Activated CD8-positive, alpha-beta memory T cell treated with anti-CD3 and anti-CD28 coated beads for 1 hour (primary cell): Measurements from ENCODE around the gene ITM2B.
"Not testable (repeated sequence)": the region's sequence is repeated elsewhere in the genome, so short reads cannot be mapped to it uniquely, and the experiment has no call there.

Experiments used
- DNase-seq, 2 donors: peaks; one replicate each; pipeline ENCODE4 v3.0.0-alpha.2; 2020; ENCODE audit warnings: low read depth in 1 of 2; ENCODE audit errors: extremely low read depth in 1 of 2

ITM2B gene

DNA sequence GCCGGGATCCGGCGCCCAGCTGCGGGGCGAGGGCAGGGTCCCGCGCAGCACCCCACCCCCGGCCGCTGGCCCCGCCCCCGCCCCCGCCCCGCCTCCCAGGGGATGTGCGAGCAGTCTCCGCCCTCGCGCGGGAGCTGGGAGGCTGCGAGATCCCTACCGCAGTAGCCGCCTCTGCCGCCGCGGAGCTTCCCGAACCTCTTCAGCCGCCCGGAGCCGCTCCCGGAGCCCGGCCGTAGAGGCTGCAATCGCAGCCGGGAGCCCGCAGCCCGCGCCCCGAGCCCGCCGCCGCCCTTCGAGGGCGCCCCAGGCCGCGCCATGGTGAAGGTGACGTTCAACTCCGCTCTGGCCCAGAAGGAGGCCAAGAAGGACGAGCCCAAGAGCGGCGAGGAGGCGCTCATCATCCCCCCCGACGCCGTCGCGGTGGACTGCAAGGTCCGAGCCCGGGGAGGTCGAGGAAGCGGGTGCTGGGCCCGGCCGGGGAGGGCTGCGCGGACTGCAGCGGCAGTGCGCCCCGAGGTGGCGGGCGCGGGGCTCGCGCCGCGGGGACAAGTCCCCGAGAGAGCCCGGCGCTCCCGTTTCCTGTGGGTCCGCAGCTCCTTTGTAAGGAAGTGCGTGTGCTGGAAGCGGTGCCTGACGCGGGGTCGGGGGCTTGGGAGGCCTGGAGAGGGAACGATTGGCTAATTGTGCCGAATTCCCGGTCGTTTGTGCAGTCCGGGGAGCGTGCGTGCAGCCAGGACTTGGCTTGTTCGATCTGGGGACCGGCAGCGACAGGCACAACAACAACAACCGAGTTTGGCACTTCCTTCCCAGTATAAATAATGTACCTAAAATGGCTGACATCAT lies at the start of gene ITM2B:
Gene ITM2B, plus strand, starts transcription at position 161 of the 843 bp plus-strand sequence. Its CDS starts 155 bp downstream, at position 316.
- peak; percentile 13 to 50 for DNase-seq

- no peak for DNase-seq
Observed at GRCh38 chr13:48184260-48184659, 48.7 kb upstream of the ITM2B start.

DNA sequence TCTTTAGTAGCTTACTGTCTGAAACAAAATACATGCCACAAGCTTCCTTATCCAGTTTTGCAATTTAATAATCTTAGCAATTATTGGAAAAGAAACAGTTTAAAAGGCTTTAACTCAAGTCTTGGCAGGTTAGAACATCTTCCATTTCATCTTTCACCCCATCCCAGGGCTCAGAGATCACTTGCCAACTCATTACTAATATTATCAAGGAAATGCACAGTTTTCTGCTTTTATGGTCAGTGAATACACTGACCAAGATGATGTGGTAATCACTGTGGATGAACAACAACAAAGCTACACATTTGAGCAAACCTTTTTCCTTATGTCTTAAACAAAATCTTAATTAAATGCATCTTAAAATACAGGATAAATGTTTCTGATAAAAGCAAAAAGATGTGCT lies 48.0 kb upstream of the ITM2B start:
- no peak for DNase-seq

DNA sequence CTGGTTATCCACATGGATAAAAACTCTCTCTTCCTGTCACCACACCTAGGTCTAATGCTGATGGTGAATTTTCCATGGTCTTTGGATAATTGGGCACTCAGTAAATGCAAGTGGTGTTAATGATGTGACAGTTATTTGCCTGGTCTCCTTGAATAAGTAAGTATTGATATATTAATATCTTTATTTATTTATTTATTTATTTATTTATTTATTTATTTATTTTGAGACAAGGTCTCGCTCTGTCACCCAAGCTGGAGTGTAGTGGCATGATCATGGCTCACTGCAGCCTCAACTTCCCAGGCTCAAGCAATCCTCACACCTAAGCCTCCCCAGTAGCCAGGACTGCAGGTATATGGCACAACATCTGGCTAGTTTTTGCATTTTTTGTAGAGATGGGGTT lies 46.3 kb upstream of the ITM2B start:
- DNase-seq: no peak

- no peak for DNase-seq
Observed at GRCh38 chr13:48188131-48188530, 44.9 kb upstream of the ITM2B start.

- DNase-seq: no peak
Observed at GRCh38 chr13:48188601-48189000, 44.4 kb upstream of the ITM2B start.

GRCh38 chr13:48189171-48189570 lies 43.8 kb upstream of the ITM2B start:
- no peak for DNase-seq

DNA sequence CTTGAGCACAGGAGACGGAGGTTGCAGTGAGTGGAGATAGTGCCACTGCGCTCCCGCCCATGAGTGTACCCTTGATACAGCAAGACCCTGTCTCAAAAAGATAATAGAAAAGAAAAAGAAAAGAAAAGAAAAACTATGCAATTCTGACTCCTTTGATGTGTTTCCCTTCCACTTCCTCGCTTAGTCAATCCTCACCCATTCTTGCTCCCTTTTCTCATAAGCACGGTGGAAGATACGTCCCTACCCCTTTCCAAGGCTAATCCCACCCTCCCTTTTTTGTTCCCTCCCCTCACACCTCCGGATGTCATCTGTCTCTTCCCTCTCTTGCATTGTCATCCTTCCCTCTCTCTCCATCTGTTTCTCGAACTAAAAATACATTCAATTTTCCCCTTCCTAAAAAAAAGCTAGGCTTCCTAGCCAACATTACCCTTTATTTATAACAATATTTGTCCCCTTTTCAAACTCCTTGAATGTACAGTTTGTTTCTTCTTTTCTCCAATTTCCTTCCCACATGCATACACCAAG lies 40.5 kb upstream of the ITM2B start:
- no peak for DNase-seq

DNA sequence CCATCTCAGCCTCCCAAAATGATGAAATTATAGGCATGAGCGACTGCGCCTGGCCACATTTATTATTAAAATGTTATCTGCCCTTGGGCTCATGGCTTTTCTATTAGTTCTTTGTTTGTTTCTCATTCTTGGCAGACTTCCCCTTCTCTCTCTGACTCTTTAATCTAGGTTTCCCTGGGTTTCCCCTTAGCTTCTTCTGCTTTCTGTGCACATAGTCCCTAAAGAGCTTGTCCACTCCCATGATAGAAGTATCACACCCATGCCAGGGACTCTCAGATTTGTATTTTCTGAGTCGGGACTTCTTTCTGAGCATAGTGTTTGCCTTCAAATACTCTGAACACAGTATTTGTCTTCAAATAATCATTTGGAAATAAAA lies 38.6 kb upstream of the ITM2B start:
- DNase-seq: no peak

DNA sequence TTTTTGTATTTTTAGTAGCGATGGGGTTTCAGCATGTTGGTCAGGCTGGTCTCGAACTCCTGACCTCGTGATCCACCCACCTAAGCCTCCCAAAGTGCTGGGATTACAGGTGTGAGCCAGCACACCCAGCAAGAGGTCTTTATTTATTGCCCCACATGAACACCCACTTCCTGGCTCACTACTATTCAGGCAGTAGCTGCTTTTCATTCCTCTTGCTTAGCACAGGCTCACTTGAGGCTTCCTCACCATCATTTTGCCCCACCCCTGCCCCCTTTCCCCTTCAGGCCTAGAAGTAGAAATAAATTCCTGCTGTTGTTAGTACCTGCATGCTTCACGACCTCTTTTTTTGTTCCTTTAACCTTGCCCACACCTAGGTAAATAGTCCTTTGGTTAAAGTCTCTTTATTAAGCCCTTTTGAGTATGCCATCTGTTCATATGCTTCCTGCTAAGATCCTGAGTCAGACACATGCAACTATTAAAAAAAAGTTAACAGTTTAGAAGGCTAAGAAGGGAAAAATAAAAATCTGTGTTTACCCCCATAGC lies 33.5 kb upstream of the ITM2B start:
- DNase-seq: no peak

DNA sequence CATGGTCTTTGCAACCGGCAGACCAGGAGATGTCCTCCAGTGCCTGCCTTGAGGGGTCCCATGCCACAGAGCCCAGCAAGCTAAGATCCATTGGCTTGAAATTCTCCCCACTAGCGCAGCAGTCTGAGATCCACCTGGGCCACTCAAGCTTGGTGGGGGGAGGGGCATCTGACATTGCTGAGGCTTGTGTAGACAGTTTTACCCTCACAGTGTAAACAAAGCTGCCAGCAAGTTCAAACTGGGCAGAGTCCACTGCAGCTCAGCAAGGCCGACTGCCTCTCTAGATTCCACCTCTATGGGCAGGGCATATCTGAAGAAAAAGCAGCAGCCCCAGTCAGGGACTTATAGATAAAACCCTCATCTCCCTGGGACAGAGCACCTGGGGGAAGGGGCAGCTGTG lies 32.0 kb upstream of the ITM2B start:
- DNase-seq: no peak

GRCh38 chr13:48207207-48207606 lies 25.8 kb upstream of the ITM2B start:
- DNase-seq: not testable (repeated sequence)

GRCh38 chr13:48210178-48210577 lies 22.8 kb upstream of the ITM2B start:
- DNase-seq: no peak

DNA sequence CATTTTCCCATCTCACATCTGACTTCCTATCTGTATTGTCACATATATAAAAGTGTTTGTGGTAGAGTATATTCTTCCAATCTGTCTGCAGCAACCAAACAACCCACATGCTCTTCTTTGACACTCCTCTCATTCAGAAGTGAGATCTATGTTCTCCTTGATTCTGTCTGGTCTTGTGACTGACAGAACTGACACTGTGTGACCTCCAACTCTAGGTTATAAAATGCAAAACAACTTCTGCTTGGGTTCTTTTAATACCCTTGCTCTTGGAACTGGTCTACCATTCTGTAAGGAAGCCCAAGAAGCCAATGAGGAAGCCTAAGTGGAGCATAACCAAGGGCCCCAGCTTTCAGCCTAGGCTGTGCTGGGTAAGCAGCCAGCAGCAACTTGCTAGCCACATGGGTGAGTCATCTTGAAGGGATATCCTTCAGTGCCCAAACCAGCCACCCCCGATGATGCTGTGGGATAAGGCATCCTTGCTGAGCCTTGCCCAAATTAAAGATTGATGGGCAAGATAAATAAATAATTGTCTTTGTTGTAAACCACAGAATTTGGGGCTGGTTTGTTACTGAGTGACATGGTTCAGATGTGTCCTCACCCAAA lies 18.4 kb upstream of the ITM2B start:
- peak in 1 of 2 donors; percentile 6 for DNase-seq

DNA sequence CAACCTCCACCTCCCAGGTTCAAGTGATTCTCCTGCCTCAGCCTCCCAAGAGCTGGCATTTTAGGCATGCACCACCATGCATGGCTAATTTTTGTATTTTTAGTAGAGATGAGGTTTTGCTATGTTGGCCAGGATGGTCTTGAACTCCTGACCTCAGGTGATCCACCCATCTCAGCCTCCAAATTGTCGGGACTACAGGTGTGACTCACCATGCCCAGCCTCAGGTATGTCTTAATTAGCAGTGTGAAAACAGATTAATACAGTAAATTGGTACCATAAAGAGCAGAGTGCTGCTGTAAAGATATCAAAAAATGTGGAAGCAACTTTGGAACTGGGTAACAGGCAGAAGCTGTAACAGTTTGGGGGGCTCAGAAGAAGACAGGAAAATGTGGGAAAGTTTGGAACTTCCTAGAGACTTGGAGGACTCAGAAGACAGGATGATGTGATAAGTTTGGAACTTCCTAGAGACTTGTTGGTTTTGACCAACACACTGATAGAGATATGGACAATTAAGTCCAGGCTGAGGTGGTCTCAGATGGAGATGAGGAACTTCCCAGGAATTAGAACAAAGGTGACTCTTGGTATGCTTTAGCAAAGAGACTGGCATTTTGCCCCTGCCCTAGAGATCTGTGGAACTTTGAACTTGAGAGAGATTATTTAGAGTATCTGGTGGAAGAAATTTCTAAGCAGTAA lies 17.3 kb upstream of the ITM2B start:
- not testable (repeated sequence) for DNase-seq

DNA sequence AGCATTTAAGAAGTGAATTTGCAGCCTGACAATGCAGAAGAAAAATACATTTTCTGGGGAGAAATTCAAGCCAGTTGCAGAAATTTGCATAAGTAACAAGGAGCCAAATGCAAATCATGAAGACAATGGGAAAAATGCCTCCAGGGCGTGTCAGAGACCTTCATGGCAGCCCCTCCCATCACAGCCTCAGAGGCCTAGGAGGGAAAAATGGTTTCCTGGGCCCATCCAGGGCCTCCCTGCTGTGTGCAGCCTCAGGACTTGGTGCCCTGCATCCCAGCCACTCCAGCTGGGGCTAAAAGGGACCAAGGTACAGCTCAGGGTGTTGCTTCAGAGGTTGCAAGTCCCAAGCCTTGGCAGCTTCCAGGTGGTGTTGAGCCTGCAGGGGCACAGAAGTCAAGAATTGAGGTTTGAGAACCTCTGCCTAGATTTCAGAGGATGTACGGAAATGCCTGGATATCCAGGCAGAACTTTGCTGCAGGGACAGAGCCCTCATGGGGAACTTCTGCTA lies 16.7 kb upstream of the ITM2B start:
- no peak for DNase-seq

DNA sequence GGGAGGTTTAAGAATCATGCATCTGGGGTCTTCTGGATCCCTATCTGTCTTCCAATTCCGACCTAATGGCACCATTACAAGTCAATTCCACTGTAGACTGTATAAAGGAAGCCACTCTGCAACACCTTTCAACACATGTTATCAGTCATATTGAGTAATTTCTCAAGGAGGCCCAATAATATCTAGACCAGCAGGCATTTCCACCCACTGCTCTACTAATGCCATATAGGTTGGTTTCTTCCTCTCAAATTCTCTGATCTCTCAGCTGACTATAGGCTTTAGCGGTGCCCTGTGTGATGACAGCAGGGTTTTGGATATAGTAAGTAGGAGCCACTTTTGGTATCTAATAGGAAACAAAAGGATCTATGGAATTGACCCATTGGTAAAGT lies 12.4 kb upstream of the ITM2B start:
- DNase-seq: no peak

DNA sequence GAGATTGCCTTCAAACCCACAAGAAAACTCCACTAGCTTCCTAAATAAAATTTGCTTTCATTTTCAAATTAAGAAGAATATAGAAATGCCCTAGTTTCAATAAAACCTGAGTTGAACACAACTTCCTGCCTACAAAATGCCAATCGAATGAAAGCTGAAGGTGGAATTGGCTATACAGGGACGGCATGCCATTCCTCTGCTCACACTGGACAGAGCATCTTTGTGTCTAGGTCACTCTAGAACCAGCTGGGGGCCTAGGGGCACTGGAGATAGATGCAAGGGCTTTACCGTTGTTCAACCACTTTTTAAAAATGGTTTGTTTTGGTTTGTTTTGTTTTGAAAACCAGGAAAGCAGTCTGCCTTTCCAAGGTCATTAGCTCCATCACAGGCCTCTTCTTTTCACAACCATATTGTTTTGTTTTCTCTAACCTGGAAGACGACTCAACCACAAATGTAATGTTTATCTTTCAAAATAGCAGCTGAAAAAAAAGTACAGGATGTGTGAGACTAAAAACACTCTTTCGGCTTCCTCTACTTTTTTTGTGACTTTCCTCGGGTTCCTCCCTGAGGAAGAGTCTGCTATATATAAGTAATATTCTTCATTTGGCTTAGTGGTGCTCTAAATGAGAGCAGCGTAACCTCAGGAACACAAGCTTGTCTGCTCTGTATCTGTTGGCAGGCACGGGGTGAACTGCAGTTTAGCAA lies 11.9 kb upstream of the ITM2B start:
- DNase-seq: no peak

DNA sequence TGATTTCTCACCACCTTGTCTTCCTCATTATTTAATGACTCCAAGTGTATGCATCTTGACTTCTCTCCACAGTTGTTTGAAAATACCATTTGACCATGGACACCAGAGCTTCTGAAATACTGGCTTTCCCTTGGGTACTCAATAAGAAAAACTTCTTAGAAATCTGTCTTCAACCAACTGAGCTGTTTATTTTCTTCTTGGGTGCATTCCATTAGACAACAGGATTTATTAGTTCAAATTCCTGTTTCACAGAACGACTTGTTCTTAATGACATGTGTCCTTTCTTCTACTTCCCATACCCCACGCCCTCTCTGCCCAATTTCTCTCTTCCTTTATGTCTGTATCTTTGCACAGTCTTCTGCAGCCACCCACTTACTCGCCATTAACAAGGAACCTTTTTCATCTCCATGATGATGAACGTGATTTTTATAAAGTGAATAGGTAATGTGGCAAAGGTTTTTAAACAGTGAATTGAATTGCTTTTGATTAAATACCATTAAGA lies 11.3 kb upstream of the ITM2B start:
- DNase-seq: no peak
